ENCODE data around the gene LOXL3.
A peak's percentile ranks its signal among the peaks of the same experiment; 100 is the strongest.
"Not testable (repeated sequence)": the region's sequence is repeated elsewhere in the genome, so short reads cannot be mapped to it uniquely, and the experiment has no call there.

LOXL3 gene

GRCh38 chr2:74503506-74504475, 50.0 kb downstream of the LOXL3 start:
- DNase-seq = no peak

- DNase-seq = peak; percentile 42
Observed at GRCh38 chr2:74502720-74503505, 50.8 kb downstream of the LOXL3 start.

- no peak for DNase-seq
Observed at GRCh38 chr2:74502147-74502719, 51.5 kb downstream of the LOXL3 start.

GRCh38 chr2:74501335-74502071, 52.2 kb downstream of the LOXL3 start:
- DNase-seq = no peak

- no peak for DNase-seq
Observed at GRCh38 chr2:74500578-74500946, 53.2 kb downstream of the LOXL3 start.

- DNase-seq = no peak
Observed at GRCh38 chr2:74499940-74500577, 53.7 kb downstream of the LOXL3 start.

- no peak for DNase-seq
Observed at GRCh38 chr2:74499267-74499939, 54.3 kb downstream of the LOXL3 start, which contains the start of gene LBX2. Gene LBX2 (minus strand): TSS chr2:74499603. CDS start chr2:74499537, 66 bp downstream.

DNA sequence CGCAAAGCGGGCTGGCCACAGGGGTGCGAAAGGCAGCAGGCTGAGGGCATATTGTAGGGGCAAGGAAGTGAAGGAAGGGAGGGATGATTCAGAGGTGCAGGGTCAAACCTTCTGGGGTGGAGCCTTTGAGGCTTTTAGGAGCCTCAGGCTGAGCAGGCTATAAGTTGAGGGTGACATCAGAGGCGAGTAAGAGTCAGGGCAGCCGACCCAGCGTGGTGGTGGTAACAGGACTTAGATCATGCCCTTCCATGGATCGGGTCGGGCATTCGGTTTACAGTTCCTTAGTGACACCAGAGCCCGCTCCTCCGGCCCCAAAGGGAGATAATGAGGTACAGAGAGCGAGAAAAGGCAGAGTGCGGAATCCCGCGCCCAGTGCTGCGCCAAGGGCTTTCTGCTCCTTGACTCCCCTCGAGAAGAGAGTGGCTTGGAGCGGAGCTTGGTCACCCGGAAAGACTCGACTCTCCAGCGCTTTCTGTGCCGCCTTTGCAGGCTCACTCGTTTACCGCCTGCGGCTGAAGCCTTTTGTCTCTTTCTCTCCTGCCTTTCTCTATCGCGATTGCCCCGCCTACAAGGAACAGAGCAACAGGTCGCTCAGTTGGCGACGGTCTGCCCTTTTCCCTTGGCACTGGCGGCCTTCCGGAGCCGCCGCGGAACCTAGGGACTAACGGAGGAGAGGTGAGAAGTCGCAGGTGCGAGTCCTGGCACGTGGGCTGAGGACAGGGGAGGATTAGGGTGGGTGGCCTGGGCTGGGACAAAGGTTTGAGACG, 55.1 kb downstream of the LOXL3 start:
- peak; percentile 23 for DNase-seq

GRCh38 chr2:74497777-74498499, 55.8 kb downstream of the LOXL3 start:
- peak; percentile 25 for DNase-seq

GRCh38 chr2:74496997-74497776, 56.6 kb downstream of the LOXL3 start:
- no peak for DNase-seq

- DNase-seq = no peak
Observed at GRCh38 chr2:74495440-74495839, 58.3 kb downstream of the LOXL3 start.

- DNase-seq = no peak
Observed at GRCh38 chr2:74493546-74493945, 60.2 kb downstream of the LOXL3 start.

DNA sequence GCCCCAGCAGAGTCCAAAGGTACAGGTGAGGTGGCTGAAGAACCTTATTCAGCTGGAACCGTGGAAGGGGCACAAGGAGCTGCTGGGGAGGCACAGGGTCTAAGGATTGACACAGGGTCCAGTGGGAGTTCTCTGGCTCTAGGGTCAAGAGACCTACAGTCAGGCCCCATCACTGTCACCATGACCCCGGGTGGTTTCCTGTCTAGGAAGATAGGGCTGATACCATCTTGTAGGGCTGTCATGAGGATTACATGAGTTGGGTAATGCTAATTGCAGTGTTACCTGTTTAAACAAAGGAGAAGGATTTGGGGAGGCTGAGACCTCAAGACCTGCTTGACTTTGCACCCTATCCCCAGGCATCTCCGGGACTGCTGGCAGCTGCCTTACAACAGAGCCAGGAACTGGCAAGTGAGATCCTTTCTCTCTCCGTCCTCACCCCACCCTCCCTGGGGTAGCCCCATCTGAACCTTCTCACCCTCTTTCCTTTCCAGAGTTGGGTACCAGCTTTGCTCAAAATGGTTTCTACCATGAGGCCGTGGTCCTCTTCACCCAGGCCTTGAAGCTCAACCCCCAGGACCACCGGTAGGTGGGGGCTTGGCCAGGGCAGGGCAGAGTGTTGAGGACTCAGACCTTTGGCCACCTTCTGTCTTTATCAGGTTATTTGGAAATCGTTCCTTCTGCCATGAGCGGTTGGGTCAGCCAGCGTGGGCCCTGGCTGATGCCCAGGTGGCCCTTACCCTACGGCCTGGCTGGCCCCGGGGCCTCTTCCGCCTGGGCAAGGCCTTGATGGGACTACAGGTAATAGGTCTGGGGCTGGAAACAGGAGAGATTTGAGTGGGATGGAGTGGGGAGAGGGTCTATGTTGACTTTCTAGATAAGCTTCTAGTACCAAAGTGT, 61.8 kb downstream of the LOXL3 start:
- no peak for DNase-seq

- DNase-seq = no peak
Observed at GRCh38 chr2:74489906-74490305, 63.8 kb downstream of the LOXL3 start.

DNA sequence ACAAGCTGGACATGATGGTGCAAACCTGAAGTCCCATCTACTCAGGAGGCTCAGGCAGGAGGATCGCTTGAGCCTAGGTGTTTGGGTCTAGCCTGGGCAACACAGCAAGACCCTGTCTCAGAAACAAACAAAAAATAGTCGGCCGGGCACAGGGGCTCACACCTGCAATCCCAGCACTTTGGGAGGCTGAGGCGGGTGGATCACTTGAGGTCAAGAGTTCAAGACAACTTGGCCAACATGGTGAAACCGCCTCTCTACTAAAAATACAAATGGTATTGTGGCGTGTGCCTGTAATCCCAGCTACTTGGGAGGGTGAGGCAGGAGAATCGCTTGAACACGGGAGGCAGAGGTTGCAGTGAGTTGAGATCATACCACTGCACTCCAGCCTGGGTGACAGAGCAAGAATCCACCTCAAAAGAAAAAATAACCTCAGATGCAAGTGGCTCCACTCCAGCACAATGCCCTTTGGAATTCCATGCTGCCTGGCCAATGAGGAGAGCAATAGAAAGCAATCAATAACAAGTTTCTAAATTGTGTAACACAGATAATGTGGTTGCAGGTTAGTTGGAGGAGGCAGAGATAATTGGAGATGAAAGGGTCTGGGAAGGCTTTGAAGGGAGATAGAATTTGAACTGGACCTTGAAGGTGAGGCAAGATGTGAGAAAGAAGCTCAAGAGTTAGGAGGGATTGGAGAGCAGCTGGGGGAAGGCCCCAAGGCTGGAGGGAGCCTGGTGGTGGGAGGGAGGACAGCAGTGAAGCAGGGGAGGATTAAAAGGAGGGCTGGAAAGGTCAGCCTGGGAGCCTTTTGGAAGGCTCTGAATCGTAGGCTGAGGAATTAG, 64.9 kb downstream of the LOXL3 start:
- DNase-seq = no peak

DNA sequence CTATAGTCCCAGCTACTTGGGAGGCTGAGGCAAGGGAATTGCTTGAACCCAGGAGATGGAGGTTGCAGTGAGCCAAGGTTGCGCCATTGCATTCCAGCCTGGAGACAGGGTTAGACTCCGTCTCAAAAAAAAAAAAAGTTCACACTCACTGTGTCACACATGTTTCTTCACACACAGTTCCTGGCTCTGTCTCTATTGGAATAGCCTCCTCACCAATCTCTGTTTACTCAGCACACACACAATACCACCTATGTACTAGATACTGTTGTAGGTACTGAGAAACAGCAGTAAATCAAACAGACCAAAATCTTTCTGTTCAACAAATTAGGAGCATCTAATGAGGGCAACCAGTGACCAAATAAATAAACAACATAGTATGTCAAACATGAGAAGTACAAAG, 67.6 kb downstream of the LOXL3 start:
- no peak for DNase-seq

DNA sequence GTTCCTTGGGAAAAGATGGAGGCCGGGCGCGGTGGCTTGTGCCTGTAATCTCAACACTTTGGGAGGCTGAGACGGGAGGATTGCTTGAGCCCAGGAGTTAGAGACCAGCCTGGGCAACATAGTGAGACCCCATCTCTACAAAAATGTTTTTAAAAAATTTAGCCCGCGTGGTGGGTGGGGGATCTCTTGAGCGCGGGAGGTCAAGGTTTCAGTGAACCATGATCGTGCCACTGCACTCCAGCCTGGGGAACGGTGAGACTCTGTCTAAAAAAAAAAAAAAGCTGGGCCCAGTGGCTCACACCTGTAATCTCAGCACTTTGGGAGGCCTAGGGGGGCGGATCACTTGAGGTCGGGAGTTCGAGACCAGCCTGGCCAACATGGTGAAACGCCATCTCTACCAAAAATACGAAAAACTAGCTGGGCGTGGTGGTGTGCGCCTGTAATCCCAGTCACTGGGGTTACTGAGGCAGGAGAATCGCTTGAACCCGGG, 70.0 kb downstream of the LOXL3 start:
- not testable (repeated sequence) for DNase-seq
